T-helper 9 cell (primary cell): ENCODE results near the gene PRKCA.
"Not testable (repeated sequence)": the region's sequence is repeated elsewhere in the genome, so short reads cannot be mapped to it uniquely, and the experiment has no call there.

Source experiments
- DNase-seq: peaks from one replicate; pipeline ENCODE4 v3.0.0-alpha.2; 2020

PRKCA gene

DNA sequence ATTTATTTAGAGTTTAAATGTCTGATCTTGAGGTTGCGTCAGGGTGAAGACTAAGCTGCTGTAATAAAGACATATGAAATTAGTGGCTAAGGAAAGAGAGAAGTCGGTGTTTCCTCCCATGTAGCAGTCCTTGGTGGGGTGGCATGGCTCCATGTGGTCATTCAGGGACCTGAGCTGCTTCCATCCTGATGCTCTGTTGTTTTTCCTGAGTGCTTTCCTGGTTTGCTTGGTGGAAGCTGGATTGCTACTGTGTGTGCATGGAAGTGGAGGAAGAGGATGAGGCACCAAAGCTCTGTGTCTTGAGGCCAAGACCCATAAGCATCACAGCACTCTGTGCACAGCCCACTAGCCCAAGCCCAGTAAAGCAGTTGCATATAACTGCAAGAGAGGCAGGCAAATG lies 290.7 kb downstream of the PRKCA start:
- no peak for DNase-seq

DNA sequence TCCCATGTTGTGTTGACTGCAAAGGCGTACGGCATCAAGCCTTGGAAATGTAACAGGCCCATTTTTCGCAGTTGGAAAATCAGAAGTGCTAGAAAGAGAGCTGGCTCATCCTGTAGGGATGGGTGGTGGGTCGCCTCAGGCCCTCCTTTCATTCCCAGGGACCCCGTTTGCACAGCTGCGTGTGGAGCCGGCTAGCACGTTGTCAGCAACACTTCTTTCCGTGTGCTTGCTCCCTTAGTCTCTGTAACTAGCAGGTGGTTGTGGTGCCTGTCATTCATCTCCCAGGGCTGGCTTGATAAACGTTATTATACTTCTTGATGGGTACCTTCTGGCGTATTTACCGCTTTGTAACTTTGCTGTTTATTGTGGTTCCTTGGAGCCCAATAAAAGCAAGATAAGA lies 293.5 kb downstream of the PRKCA start:
- DNase-seq: no peak

DNA sequence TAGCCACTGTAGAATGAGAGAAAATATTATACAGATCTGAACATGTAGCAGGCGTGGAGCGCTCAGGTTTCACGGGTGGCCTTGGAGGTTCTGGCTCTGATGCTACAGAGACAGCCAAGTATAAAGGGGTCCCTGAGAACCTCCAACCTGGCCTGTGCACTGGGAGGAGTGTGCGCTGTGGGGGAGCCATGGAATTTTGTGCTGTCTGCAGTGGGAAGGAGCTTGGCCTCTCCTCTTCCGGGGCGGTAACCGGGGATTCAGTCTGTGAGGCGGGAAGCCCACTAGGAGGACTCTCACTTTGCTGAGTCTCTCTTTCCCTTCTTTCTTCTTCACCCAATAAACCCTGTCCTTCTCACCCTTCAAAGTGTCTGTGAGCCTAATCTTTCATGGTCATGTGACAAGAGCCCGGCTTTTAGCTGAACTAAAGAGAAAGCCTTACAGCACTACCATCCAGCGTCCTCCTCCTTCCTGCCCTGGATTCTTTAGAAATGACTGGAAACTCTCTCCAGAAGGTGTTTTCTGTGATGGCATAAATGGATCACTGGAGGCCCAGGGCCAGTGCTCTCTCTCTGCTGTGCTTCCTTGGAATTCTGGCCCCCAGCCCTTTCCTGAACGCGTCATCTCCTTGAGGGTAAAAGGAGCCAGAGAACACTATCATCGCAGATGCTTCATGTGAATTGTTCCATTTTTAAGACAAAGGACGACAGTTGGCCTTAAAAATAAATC lies 300.4 kb downstream of the PRKCA start:
- no peak for DNase-seq

DNA sequence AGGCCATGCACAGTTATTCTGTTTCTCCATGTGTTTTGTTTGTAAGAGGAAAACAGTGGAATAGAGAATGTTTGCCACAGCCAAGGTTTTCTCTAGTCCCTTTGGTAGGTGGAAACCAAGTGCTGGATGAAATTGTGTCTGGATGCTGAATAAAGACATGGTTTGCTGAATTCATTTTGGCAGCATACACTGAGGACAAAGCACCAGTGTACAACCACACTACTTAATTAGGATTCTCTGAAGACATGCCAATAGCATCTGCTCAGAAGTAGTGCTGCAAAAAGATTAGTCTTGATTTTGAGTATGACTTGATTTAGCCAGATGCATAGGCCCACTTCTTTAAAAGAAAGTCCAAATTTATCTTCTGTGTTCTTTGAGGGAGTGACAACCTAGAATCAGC lies 302.0 kb downstream of the PRKCA start:
- no peak for DNase-seq

DNA sequence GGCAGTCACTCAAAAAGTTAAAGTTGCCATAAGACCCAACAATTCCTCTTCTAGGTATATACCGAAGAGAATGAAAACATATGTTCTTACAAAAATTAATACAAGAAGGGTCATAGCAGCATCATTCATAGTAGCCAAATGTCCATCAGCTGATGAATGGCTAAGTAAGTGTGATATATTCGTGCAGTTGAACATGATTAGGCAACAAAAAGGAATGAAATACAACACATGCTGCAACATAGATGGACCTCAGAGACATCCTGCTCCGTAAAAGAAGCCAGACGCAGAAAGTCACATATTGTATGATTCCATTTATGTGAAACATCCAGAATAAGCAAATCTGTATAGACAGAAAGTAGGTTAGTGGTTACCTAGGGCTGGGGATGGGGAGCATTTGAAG lies 303.1 kb downstream of the PRKCA start:
- no peak for DNase-seq

DNA sequence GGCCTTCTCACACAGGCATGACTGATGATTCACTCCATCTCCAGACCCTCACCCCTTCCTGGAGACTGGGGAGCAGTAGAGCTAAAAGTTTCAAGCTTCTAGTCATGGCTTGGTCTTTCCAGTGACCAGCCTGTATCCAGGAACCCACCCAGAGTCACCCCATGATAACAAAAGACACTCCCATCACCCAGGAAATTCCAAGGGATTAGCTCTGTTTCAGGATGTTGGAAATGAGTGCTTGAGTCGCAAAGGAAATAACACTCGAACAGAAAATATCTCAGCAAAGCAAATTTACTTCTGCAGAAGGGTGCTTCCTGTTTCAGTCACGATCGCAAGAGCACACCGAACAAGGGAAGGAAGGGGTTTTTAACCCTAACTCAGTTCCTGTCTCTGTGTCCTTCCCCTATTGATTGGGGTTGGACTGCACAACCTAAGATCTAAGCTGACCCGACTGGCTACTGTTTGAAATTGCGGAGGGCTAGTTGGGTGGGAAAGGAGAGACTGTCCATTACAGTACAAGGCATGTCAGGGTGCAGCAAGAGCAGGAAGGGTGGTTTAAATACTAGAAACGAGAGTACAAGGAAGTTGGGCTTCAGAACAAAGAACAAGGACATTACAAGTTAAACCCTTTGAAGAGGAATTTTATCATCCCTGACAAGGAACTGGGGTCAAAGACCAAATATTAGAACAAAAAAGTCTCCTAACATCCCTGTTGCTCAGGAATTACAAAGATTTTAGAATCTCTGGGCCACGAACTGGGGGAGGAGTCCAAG lies 308.1 kb downstream of the PRKCA start:
- DNase-seq: no peak

DNA sequence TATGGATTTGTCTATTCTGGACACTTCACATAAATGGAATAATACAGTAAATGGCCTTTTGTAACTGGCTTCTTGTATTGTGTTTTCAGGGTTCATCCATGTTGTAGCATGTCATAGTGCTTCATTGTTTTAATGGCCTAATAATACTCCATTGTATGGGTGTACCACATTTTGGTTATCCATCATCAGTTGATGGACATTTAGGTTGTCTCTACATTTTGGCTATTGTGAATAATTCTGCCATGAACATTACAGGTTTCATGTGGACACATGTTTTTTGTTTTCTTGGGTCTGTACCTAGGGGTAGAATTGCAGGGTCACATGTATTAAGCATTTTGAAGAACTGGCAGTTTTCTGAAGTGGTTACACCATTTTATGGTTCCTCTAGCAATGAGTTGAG lies 309.0 kb downstream of the PRKCA start:
- no peak for DNase-seq

DNA sequence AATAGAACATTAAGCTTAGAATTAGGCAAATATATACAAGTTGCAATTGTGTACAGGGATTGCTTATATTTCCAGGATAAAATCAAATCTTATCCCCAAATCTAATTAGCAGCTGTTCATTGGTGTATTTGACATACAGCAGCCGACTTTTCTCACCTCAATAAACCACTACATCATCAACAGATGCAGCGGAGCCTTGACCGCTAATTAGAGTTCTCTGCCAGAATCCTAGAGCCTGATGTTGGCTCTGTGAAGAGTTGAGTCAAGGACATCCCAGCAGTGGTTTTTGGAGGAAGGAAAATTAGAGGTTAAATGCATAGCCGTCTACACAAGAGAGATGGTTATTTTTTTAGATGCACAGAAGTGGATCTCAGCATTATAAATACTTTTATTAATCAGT lies 310.6 kb downstream of the PRKCA start:
- DNase-seq: no peak

DNA sequence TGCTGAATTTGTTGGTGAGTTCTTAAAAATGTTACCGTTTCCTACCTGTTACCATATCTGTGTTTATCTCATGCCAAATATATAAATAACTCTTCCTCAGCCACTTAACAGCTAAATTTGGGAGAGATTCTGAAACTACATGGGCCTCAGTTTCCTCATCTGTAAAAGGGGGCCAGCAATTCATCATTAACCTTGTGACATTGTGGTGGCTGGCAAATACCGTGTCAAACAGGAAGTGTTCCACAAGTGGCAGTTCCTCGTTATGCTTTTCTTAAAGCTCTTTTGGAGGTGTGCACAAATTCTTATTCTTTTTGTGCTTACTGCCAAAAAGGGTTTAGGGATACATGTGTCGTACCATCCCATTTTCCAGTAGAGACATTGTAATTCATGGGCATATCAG lies 312.1 kb downstream of the PRKCA start:
- DNase-seq: no peak

DNA sequence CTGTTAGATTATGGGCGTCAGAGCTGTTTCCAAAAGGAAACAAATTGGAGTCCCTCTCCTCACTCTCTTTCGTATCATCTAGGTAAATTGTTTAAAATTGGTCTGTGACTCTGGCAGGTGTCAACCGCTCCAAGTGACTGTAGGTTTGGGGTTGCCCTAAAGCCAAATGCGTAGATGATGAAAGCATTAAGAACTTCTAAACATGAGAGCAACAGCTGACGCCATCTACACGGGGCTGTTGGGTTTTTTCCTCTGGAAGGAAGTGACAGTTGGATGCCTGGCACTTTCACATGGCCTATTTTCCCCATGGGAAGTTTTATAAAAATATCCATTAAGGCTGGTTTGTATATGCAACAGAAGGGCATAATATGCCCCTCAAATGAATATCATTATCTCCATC lies 316.8 kb downstream of the PRKCA start:
- DNase-seq: no peak

DNA sequence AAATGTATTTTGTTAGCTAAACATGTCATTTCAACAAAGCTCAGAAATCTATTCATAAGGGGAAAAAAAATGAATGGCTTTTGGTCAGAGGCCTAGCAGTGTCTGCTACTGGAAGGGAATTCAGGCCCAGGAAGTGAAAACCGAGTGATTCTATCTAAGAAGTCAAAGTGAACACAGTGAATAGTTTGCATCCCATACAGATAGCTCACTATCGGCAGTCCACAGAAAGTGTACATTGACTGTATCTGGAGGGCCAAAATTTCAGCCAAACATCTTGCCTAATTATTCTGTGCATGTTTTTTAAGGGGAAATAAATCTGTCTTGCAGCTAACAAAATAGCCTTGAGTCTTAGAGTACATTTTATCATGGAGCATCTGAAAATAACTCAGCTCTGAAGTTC lies 318.1 kb downstream of the PRKCA start:
- DNase-seq: no peak

DNA sequence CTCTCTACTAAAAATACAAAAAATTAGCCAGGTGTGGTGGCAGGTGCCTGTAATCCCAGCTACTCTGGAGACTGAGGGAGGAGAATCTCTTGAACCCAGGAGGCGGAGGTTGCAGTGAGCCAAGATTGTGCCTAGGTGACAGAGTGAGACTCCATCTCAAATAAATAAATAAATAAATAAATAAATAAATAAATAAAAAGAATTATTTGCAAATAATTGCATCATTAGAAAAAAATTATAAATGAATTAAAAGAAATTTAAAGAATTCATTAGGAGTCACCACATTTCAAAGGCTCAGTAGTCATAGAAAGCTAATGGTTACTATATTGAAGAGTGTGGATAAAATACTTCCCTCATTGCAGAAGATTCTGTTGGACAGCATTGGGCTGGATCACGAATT lies 322.2 kb downstream of the PRKCA start:
- not testable (repeated sequence) for DNase-seq

DNA sequence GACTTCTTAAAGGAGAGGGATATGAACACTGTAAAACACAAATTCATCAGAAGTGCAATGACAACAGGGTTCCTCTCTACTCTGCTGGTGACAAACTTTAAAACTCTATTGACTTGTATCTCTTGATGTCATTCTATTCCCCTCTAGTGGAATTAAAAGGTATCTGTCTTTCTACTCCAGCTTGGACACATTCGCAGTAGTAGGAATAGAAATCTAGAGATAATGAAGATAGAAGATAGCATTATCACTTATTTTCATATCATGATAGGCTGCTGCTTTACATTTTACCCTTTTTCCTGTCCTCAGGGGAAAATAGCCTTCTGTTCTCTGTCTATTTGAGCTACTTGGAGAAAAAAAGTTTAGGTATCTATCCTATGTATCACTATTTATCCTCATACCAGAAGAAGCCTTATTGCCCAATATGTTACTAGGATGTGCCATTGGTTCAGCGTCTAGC lies 322.9 kb downstream of the PRKCA start:
- no peak for DNase-seq

DNA sequence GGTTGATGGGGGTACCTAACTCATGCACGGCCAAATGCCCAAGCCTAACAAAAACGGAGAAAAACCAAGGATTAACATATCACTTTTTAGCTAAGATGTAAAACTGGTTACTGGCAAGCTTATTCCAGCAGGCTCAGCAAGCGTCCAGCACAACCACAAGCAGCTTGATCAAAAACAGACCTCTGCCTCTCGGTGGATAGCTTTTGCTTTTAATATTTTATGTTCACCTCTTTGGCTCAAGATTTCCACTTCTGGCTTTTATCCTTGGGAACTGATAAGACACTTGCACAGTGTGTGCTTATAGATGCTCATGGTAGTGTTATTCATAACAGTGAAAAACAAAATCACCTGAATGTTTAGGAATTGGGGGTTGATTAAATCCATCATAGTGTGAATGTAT lies 325.6 kb downstream of the PRKCA start:
- DNase-seq: no peak

DNA sequence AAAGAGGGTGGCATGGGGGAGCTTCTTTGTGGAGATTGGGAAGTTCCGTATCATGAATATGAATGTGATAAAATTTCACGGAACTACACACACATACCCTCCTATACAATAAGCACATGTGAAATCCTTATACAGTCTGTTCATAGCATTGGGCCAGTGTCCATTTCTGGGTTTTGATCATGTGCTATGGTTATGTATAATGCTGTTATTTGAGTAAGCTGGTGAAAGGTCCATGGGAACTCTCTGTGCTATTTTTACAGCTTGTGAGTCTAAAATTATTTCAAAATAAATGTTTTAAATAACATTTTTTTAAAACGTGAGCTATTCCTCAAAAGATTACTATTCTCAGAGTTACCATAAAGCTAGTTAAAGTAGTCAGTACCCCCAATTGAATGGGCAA lies 327.3 kb downstream of the PRKCA start:
- no peak for DNase-seq

DNA sequence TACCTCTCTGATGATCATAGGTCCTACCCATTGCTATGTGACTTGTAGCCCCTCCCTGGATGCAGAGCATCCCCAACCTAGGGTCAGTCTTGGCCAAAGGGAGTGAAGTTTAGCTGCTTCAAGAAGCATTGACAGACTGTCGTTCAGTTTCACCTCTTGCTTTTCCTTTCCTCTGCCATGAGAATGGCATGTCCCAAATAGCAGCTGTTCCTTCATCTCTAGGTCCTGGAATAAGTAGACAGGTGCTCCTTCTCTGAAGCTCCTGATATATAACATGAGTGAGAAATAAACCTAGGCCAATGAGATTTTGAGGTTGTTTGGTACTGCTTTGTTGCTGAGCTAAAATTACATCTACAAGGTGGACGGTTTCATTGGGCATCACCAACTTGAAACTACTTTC lies 328.0 kb downstream of the PRKCA start:
- no peak for DNase-seq

DNA sequence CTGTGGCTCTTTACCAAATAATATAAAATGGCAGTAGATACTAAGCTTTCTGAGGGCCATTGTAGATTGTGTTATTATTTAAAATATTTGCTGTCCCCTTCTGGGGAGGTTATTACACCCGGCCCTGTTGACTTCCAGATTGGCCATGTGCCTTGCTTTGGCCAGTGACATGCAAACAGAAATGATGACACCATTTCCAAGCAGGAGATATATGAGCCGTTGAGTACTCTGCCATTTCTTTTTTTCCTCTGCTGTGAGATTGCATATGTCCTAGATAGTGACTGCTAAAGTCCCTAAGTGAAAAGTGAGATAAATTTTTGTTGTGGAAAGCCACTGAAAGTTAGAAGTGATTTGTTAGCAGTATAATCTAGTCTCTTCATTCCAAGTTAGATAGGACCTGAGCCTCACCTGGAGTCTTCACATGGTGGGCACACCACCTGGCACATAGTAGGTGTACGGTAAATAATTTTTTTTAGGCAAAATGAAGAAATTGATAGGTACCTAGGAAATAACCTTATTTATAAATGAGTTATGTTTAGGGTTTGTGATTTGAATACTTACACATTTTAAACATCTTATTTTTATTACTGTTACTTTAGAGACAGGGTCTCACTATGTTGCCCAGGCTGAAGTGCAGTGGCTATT lies 328.5 kb downstream of the PRKCA start:
- no peak for DNase-seq

DNA sequence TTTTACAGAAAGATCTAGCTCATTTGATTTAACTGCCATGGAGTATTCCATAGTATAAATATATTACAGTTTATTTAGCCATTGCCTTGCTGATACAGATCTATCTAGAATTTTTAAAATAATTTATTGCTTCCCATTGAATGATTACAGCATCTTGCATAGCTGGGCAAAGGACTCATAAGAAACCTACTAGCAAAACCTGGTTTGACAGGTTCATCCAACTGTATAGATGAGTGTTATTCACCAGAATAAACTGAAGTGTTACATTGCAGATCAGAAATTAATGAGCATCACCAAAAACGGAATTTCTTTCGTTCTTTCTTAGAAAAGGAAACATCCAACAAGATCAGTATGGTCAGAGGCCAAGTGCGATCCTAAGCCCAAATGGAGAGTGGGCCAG lies 330.3 kb downstream of the PRKCA start:
- no peak for DNase-seq

DNA sequence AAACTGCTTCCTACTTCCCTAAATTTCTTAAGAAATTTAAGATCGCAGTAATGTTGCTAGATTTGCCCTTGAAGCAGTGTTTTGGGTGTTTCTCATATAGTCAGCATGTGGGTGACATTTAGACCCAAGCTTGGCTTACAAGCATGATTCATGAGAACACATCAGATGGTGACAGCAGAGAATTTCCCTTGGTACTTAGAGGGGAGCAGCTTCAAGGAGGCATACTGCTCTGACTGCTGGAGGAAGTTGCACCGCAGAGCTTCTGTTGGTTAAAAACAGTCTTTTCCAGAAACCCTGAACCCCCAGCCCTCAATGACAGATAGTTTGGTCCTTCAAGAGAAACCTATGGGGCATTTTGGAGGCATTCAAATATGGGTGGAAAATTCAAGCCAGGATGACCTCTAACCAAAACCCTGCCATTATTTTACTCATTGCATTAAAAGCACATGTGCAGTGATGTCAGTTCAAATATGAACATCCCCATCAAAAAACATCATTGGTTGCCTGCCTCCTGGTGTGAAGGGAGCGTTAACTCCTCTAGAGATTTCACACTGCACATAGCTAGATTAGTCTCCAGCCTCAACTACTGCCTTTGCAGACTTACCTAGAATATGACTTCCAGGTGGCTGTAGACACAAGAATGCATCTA lies 331.0 kb downstream of the PRKCA start:
- no peak for DNase-seq

DNA sequence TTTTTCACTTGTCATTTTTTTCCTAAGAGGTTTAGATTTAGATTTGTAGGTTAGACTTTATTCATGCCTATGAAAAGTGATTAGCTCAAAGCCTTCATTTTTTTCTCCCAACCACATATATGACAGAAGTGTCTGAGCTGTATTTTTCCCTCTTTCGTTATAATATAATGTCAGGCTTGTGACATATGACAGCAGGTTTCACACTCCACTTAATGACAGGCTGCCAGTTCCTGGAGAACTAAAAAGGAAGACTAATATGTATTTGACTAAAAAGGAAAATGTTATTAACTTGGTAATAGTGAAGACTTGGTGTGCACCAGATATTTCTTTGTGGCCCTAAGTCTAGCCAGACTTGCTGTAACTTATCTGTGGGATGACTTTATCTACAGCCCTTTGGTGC lies 331.8 kb downstream of the PRKCA start:
- DNase-seq: no peak

DNA sequence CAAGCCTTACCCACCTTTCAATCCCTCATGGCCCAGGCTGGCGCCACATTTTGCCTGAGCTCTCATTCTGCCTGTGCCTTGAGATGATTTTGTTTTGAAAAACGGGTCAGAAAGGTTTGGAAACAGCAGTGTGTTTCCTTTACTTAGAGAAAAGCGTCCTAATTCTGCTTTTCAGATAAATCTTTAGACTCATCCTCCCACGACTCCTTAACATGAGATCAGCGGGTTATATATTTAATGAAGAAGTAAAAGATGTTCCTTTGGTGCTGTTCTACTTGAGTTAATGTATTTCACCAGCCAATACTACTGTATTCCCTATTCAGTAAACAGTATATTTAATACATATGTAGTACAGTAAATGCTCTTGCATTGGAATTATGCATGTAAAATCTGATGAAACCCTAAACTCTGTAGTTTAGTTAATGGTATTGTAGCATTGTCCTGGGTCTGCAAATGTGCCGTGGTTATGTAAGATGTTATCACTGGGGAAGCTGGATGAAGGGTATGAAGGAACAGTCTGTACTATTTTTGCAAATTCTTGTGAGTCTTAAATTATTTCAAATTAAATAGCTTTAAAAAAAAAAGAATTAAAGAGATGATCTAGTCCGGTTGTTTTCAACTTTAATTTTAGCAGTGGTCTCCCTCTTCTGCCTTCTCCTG lies 333.1 kb downstream of the PRKCA start:
- no peak for DNase-seq

DNA sequence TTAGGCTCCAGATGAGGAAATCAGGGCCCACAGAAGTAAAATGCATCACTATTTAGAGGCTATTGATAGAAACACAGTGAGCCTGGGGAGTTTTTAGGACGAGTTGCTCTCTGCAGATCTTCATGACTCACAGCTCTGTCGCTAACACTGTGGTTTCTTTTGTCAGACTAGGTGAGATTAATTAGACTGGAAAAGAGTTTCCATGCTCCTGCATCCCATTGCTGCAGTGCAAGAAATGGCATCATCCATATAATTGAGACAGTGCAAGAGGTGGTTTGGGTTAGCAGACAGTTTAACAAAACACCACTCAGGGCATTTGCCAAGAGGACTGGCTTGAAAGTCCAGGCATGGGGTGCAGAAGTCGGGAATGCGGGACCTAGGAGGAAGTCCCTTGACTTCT lies 333.7 kb downstream of the PRKCA start:
- DNase-seq: no peak

DNA sequence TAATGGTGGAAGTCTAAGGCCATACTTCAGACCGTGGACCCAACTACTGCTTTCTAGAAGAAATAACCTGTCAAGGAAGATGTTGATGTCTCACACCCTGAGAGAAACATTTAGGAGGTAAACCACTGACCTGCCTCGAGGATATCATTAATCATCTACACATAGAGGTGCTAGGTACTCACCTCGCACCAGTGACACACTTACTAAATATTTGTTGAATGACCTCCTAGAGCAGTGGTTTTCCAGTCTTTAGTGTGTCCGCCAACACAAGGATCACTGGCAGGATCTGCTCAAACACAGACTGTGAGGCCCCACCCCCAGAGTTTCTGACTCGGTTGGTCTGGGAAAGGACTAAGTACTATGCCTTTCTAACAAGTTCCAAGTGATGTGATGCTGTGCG lies 335.1 kb downstream of the PRKCA start:
- no peak for DNase-seq
